IgD-negative memory B cell (primary cell): Measurements from ENCODE around the gene AK8. TPM values are rescaled to one million over a fixed set of nuclear protein-coding genes. Genes with fewer than 3 reads are reported as not detected.

ENCODE experiments used
- H3K27ac Mint-ChIP-seq, 3 donors: one replicate each; pipeline ENCODE4 v1.8.0; 2020 to 2022; ENCODE audit warnings: mild to moderate bottlenecking in 3 of 3, mixed read lengths in 3 of 3, moderate library complexity in 1 of 3
- H3K27me3 Mint-ChIP-seq: one replicate; pipeline ENCODE4 v1.8.0; 2021; ENCODE audit warnings: mixed read lengths
- H3K36me3 Mint-ChIP-seq: one replicate; pipeline ENCODE4 v1.8.0; 2020; ENCODE audit warnings: mild to moderate bottlenecking, mixed read lengths
- H3K4me1 Mint-ChIP-seq, 3 donors: one replicate each; pipeline ENCODE4 v1.8.0; 2020 to 2022; ENCODE audit warnings: mixed read lengths in 3 of 3, mild to moderate bottlenecking in 1 of 3
- H3K4me3 Mint-ChIP-seq, 4 donors: one replicate each; pipeline ENCODE4 v1.8.0; 2020 to 2022; ENCODE audit warnings: mild to moderate bottlenecking in 4 of 4, mixed read lengths in 4 of 4, moderate library complexity in 3 of 4
- H3K9me3 Mint-ChIP-seq, 3 donors: one replicate each; pipeline ENCODE4 v1.8.0; 2020 to 2021; ENCODE audit warnings: mixed read lengths in 3 of 3, mild to moderate bottlenecking in 1 of 3
- polyA plus RNA-seq: library from polyadenylated mRNA; unstranded; fragments of 300-500 nt; fragmentation: Illumina TruSeq; gene quantifications from one replicate; pipeline ENCODE4 v1.2.3, GENCODE V29; 2021

The AK8 gene
- polyA plus RNA-seq, 1 donor from 2014 or later, result 11.8 TPM

GRCh38 chr9:132857031-132857430 lies 21.1 kb downstream of the AK8 start:
- H3K9me3 Mint-ChIP-seq, result no peaks in the 10 kb centered on the region
- H3K27me3 Mint-ChIP-seq, result peaks cover 7% of the 10 kb centered on the region
- H3K4me1 Mint-ChIP-seq, result peaks cover 9 to 16% (median 9%) of the 10 kb centered on the region in 3 donors
- peak overlapping the region in 1 of 4 donors; percentile 88 for H3K4me3 Mint-ChIP-seq
- H3K36me3 Mint-ChIP-seq, result peaks cover 3% of the 10 kb centered on the region
- no peak overlapping the region for H3K27ac Mint-ChIP-seq

GRCh38 chr9:132855904-132856303 lies 22.2 kb downstream of the AK8 start:
- no peak overlapping the region for H3K27ac Mint-ChIP-seq
- peaks cover 3% of the 10 kb centered on the region for H3K36me3 Mint-ChIP-seq
- peak overlapping the region in 3 of 4 donors; percentile 1 to 54 (median 22) for H3K4me3 Mint-ChIP-seq
- no peaks in the 10 kb centered on the region for H3K9me3 Mint-ChIP-seq
- H3K27me3 Mint-ChIP-seq, result peaks cover 7% of the 10 kb centered on the region
- H3K4me1 Mint-ChIP-seq, result peaks cover 10 to 21% (median 13%) of the 10 kb centered on the region in 3 donors

- Mint-ChIP-seq H3K36me3 (peaks cover 3% of the 10 kb centered on the region), H3K4me3 (peak overlapping the region; percentile 74 to 92 (median 83)), H3K4me1 (peaks cover 10 to 25% (median 13%) of the 10 kb centered on the region in 3 donors), H3K27ac (peak overlapping the region in 2 of 3 donors; percentile 29 to 92), H3K27me3 (peaks cover 7% of the 10 kb centered on the region), H3K9me3 (no peaks in the 10 kb centered on the region)
These were observed 23.3 kb downstream of the AK8 start for GRCh38 chr9:132854832-132855231.

- Mint-ChIP-seq H3K36me3 (peaks cover 2% of the 10 kb centered on the region), H3K27ac (peak overlapping the region in 1 of 3 donors; percentile 25), H3K27me3 (peaks cover 7% of the 10 kb centered on the region), H3K9me3 (no peaks in the 10 kb centered on the region), H3K4me1 (peaks cover 15 to 32% (median 21%) of the 10 kb centered on the region in 3 donors), H3K4me3 (peak overlapping the region in 3 of 4 donors; percentile 48 to 92 (median 84))
These were observed 24.6 kb downstream of the AK8 start for GRCh38 chr9:132853482-132853881.

- peak overlapping the region; percentile 66 to 85 (median 74) for H3K4me3 Mint-ChIP-seq
- H3K4me1 Mint-ChIP-seq, result peaks cover 8 to 23% (median 14%) of the 10 kb centered on the region in 3 donors
- no peaks in the 10 kb centered on the region for H3K9me3 Mint-ChIP-seq
- peak overlapping the region in 2 of 3 donors; percentile 70 to 91 for H3K27ac Mint-ChIP-seq
- peaks cover 2% of the 10 kb centered on the region for H3K36me3 Mint-ChIP-seq
- H3K27me3 Mint-ChIP-seq, result peaks cover 2% of the 10 kb centered on the region
These were observed 28.8 kb downstream of the AK8 start for GRCh38 chr9:132849185-132849706.

- Mint-ChIP-seq H3K9me3 (no peaks in the 10 kb centered on the region), H3K27me3 (no peaks in the 10 kb centered on the region), H3K27ac (no peak overlapping the region), H3K4me1 (peaks cover 10 to 19% (median 13%) of the 10 kb centered on the region in 3 donors), H3K36me3 (no peaks in the 10 kb centered on the region), H3K4me3 (peak overlapping the region in 1 of 4 donors; percentile 5)
These were observed 31.1 kb downstream of the AK8 start for GRCh38 chr9:132846918-132847515.

- H3K4me3 Mint-ChIP-seq, result no peak overlapping the region
- H3K4me1 Mint-ChIP-seq, result peaks cover 9 to 14% (median 10%) of the 10 kb centered on the region in 3 donors
- no peaks in the 10 kb centered on the region for H3K36me3 Mint-ChIP-seq
- no peaks in the 10 kb centered on the region for H3K9me3 Mint-ChIP-seq
- H3K27ac Mint-ChIP-seq, result no peak overlapping the region
- H3K27me3 Mint-ChIP-seq, result no peaks in the 10 kb centered on the region
These were observed 31.8 kb downstream of the AK8 start for GRCh38 chr9:132846109-132846917.

- no peak overlapping the region for H3K4me3 Mint-ChIP-seq
- H3K27ac Mint-ChIP-seq, result no peak overlapping the region
- H3K4me1 Mint-ChIP-seq, result peaks cover 0 to 4% (median 2%) of the 10 kb centered on the region in 3 donors
These were observed 35.7 kb downstream of the AK8 start for GRCh38 chr9:132842124-132843044.

GRCh38 chr9:132840980-132841379 lies 37.1 kb downstream of the AK8 start:
- peaks cover 3% of the 10 kb centered on the region for H3K36me3 Mint-ChIP-seq
- H3K4me1 Mint-ChIP-seq, result peaks cover 0 to 2% (median 1%) of the 10 kb centered on the region in 3 donors
- H3K27me3 Mint-ChIP-seq, result no peaks in the 10 kb centered on the region
- H3K27ac Mint-ChIP-seq, result no peak overlapping the region
- no peaks in the 10 kb centered on the region for H3K9me3 Mint-ChIP-seq
- H3K4me3 Mint-ChIP-seq, result no peak overlapping the region

More at GRCh38 chr9:132842124-132843044, 35.7 kb downstream of the AK8 start:
- Mint-ChIP-seq H3K9me3 (no peaks in the 10 kb centered on the region), H3K36me3 (peaks cover 1% of the 10 kb centered on the region), H3K27me3 (no peaks in the 10 kb centered on the region)

- H3K27ac Mint-ChIP-seq, result no peak overlapping the region
- H3K4me3 Mint-ChIP-seq, result no peak overlapping the region
- H3K9me3 Mint-ChIP-seq, result no peaks in the 10 kb centered on the region
- no peaks in the 10 kb centered on the region for H3K27me3 Mint-ChIP-seq
- H3K36me3 Mint-ChIP-seq, result peaks cover 5% of the 10 kb centered on the region
- H3K4me1 Mint-ChIP-seq, result peaks cover 0 to 1% (median 0%) of the 10 kb centered on the region in 3 donors
These were observed 39.8 kb downstream of the AK8 start for GRCh38 chr9:132838291-132838690.

GRCh38 chr9:132837501-132838286 lies 40.4 kb downstream of the AK8 start:
- Mint-ChIP-seq H3K27me3 (no peaks in the 10 kb centered on the region), H3K4me3 (no peak overlapping the region), H3K27ac (no peak overlapping the region), H3K9me3 (no peaks in the 10 kb centered on the region), H3K4me1 (peaks cover 0 to 1% (median 0%) of the 10 kb centered on the region in 3 donors), H3K36me3 (peaks cover 5% of the 10 kb centered on the region)

- Mint-ChIP-seq H3K4me3 (no peak overlapping the region), H3K27ac (no peak overlapping the region), H3K9me3 (no peaks in the 10 kb centered on the region), H3K4me1 (peaks cover 0 to 1% (median 0%) of the 10 kb centered on the region in 3 donors), H3K27me3 (no peaks in the 10 kb centered on the region), H3K36me3 (peaks cover 5% of the 10 kb centered on the region)
These were observed 43.7 kb downstream of the AK8 start for GRCh38 chr9:132834343-132834742.

GRCh38 chr9:132833550-132834121 lies 44.4 kb downstream of the AK8 start:
- no peaks in the 10 kb centered on the region for H3K27me3 Mint-ChIP-seq
- no peaks in the 10 kb centered on the region for H3K4me1 Mint-ChIP-seq
- H3K4me3 Mint-ChIP-seq, result peak overlapping the region in 1 of 4 donors; percentile 63
- no peak overlapping the region for H3K27ac Mint-ChIP-seq
- peaks cover 5% of the 10 kb centered on the region for H3K36me3 Mint-ChIP-seq
- no peaks in the 10 kb centered on the region for H3K9me3 Mint-ChIP-seq
